Neutrophil (primary cell): ENCODE data around the gene ZYG11B.
A peak's percentile ranks its signal among the peaks of the same experiment; 100 is the strongest.

Experiments
- H3K27ac ChIP-seq: fragments of 200-600 bp; sonication (generic); 2 replicates; pipeline ENCODE4 v1.5.1; 2016; ENCODE audit warnings: mild to moderate bottlenecking, moderate library complexity
- H3K27me3 ChIP-seq: fragments of 200-600 bp; sonication (generic); 2 replicates; pipeline ENCODE4 v1.6.0; 2016; ENCODE audit warnings: mild to moderate bottlenecking
- H3K36me3 ChIP-seq: fragments of 200-600 bp; sonication (generic); 2 replicates; pipeline ENCODE4 v1.5.1; 2017
- H3K4me1 ChIP-seq, 2 experiments: fragments of 200-600 bp in 1 of 2; sonication (generic) in 1 of 2; 1 replicate in 1 of 2; 2 replicates in 1 of 2; pipeline versions ENCODE4 v1.5.1 to v1.6.1; 2013 to 2016; ENCODE audit warnings: low read depth in 1 of 2, low read length in 1 of 2, mild to moderate bottlenecking in 1 of 2, moderate library complexity in 1 of 2; ENCODE audit not compliant: control insufficient read depth in 1 of 2, insufficient read depth in 1 of 2
- H3K4me3 ChIP-seq, 2 experiments: fragments of 200-600 bp in 1 of 2; sonication (generic) in 1 of 2; 1 replicate in 1 of 2; 2 replicates in 1 of 2; pipeline ENCODE4 v1.5.1; 2013 to 2016; ENCODE audit warnings: low read depth in 1 of 2, low read length in 1 of 2, mild to moderate bottlenecking in 1 of 2, moderate library complexity in 1 of 2
- H3K9me3 ChIP-seq: fragments of 200-600 bp; sonication (generic); 2 replicates; pipeline ENCODE4 v1.5.1; 2016
- TF ChIP-seq, protein P1 (sequence below): fragments of 200-600 bp; sonication (generic); IDR thresholded peaks from 2 replicates; pipeline ENCODE4 v1.5.1; 2016; ENCODE audit warnings: antibody characterized with exemption

ZYG11B gene

DNA sequence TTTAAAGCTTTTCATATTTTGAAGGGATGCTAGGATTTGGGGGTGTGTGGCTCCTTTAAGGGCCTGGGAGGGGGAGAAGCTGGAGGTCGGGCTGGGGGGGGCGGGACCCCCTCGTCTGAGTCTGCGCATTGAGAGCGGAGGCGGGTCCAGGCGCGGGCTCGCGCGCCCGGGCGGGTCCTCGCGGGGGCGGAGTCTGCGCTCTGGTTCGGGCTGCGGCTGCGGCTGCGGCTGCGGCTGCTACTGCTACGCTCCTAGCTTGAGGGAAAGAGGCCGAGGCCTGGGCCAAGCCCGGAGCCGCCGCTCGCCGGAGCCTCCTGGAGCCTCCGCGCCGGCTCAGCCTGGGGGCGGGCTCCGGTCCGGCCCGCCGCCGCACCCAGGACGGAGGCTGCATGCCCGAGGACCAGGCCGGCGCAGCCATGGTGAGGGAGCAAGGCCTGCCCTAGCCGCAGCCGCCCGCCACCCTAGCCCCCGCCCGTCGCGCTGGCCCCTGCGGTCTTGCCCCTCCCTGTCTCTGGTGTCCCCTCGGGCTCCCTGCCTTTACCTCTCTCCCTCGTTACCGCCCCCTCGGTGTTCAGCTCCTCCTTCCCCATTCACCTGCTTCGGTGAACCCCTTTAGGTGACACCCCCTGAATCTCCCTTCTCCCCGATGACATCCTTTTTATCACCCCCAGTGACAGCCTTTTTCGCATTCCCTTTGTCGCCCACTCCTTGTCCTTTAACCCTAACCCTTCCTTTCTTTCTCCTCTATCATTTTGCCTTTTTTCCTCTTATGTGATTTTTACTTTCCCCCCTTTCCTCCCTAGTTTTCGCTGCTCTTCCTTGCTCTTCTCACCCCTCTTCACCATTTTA, at the start of gene ZYG11B:
Gene ZYG11B, plus strand, starts transcription at position 189 of the 849 bp plus-strand sequence. Its CDS starts 201 bp downstream, at position 390.
- Histone ChIP-seq H3K27me3 (no peaks in the 10 kb centered on the region), H3K9me3 (no peaks in the 10 kb centered on the region), H3K36me3 (no peaks in the 10 kb centered on the region), H3K4me1 (peaks cover 19 to 22% of the 10 kb centered on the region in 2 experiments), H3K4me3 (peak within 1 kb of the TSS; percentile 65 to 72), H3K27ac (peak within 1 kb of the TSS; percentile 92)
- TF ChIP-seq, protein P1, sequence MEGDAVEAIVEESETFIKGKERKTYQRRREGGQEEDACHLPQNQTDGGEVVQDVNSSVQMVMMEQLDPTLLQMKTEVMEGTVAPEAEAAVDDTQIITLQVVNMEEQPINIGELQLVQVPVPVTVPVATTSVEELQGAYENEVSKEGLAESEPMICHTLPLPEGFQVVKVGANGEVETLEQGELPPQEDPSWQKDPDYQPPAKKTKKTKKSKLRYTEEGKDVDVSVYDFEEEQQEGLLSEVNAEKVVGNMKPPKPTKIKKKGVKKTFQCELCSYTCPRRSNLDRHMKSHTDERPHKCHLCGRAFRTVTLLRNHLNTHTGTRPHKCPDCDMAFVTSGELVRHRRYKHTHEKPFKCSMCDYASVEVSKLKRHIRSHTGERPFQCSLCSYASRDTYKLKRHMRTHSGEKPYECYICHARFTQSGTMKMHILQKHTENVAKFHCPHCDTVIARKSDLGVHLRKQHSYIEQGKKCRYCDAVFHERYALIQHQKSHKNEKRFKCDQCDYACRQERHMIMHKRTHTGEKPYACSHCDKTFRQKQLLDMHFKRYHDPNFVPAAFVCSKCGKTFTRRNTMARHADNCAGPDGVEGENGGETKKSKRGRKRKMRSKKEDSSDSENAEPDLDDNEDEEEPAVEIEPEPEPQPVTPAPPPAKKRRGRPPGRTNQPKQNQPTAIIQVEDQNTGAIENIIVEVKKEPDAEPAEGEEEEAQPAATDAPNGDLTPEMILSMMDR, result peak; percentile 68

DNA sequence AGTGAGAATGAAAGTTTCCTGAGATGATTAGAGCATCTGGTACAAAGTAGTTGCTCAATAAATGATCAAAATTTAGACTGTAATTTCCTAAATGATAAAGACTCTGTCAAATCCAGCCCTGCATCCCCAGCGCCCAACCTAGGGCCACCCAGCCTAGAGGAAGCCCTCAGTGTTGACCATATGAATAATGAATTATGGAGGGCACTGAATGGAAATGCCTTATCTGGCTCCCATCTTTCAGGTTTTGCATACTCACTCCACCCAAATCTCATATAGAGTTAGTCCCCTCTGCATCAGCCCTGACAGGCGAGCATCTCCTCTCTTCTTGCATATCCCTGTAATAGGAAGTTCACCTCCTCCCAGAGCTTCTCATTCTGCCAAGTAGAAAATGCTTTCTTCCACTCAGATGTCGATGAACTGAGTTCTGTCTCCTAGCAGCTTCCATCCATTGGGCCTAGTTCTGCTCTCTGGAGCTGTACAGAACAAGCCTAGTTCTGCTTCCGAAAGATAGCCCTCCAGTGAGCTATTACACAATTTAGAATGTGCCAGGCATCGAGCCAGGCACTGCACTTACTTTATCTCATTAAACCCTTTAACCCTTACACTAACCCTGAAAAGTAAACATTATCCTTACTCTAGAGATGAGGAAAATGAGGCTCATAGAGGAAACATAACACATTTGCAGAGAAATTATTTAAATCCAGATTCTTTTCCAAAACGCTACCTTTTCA, 49.0 kb upstream of the ZYG11B start:
- H3K36me3 ChIP-seq, result no peaks in the 10 kb centered on the region
- TF ChIP-seq, protein P1, result no peak
- no peaks in the 10 kb centered on the region for H3K27me3 ChIP-seq
- H3K9me3 ChIP-seq, result no peaks in the 10 kb centered on the region
- H3K4me1 ChIP-seq, result no peaks in the 10 kb centered on the region
- no peak overlapping the region for H3K4me3 ChIP-seq
- H3K27ac ChIP-seq, result no peak overlapping the region

DNA sequence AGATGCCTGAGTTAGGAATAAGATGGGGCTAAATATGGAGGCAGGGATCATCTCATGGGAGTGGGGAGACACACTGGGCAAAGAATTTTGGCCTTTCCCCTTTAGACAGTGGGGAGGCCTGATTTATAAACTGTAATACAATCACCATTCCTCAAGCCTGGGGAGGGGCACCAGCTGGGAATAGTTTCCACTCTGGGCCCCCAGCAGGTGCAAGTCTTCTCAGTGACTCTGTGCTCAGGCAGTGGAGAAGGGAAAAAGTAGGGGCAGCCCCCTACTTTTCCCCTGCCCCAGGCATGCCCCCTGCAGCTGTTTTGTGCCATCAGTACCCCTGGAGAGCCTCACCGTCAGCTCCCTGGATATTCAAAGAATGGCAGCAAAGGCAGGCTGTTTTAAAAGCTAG, 47.2 kb upstream of the ZYG11B start:
- Histone ChIP-seq H3K9me3 (no peaks in the 10 kb centered on the region), H3K4me3 (no peak overlapping the region), H3K27ac (no peak overlapping the region), H3K4me1 (no peaks in the 10 kb centered on the region), H3K27me3 (no peaks in the 10 kb centered on the region), H3K36me3 (no peaks in the 10 kb centered on the region)
- TF ChIP-seq, protein P1, result no peak

DNA sequence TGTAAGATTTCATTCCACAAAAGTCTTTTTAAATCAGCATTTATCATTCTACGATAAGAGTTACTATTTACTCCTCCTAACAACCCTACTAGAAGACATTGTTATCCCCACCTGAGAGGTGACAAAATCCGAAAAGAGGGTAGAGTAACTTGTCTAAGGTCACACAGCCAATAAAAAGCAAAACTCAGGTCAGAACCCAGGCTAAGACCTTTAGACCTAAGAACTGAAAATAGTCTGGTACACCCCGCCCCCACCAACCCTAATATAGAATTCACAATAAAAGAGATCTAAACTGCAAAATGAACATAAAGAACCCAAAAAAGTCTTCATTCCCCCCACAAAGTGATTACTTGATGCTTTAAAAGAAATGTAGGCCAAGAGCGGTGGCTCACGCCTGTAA, 46.8 kb upstream of the ZYG11B start:
- no peaks in the 10 kb centered on the region for H3K27me3 ChIP-seq
- no peaks in the 10 kb centered on the region for H3K36me3 ChIP-seq
- no peak overlapping the region for H3K27ac ChIP-seq
- no peaks in the 10 kb centered on the region for H3K9me3 ChIP-seq
- no peaks in the 10 kb centered on the region for H3K4me1 ChIP-seq
- TF ChIP-seq, protein P1, result no peak
- H3K4me3 ChIP-seq, result no peak overlapping the region

DNA sequence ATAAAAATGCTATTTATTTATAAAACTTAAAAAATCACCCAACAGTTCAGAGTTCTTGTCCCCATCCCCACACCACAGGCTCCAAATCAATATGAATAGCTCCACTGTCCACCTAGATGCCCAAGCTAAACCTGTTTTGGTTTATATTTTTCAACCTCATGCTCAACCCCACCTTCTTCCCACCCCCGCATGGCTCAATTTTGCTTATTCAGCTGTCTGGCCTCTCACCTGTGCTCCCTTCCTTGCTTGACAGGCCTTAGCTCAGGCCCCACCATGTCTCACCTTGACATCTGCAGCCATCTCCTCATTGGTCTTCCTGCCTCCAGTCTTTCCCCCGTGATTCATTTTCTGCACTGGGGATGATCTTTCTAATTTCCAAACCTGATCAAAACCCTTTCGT, 45.9 kb upstream of the ZYG11B start:
- Histone ChIP-seq H3K9me3 (no peaks in the 10 kb centered on the region), H3K27me3 (no peaks in the 10 kb centered on the region), H3K36me3 (no peaks in the 10 kb centered on the region), H3K27ac (no peak overlapping the region), H3K4me1 (no peaks in the 10 kb centered on the region), H3K4me3 (no peak overlapping the region)
- TF ChIP-seq, protein P1, result no peak
